Renal cortical epithelial cell (primary cell): ENCODE data around the gene MTA2. TPM values are rescaled to one million over a fixed set of nuclear protein-coding genes. Genes with fewer than 3 reads are reported as not detected.

ENCODE experiments used
- DNase-seq: peaks from one replicate; pipeline ENCODE4 v3.0.0-alpha.2; 2011; ENCODE audit warnings: low read depth
- total RNA-seq: library from RNA; depleted of rRNA; stranded (reverse); fragments of >200 nt; gene quantifications from 2 replicates; pipeline ENCODE4 v1.2.3, GENCODE V29; 2014

MTA2 gene
- total RNA-seq, 1 donor from 2014 or later, result 121 TPM

DNA sequence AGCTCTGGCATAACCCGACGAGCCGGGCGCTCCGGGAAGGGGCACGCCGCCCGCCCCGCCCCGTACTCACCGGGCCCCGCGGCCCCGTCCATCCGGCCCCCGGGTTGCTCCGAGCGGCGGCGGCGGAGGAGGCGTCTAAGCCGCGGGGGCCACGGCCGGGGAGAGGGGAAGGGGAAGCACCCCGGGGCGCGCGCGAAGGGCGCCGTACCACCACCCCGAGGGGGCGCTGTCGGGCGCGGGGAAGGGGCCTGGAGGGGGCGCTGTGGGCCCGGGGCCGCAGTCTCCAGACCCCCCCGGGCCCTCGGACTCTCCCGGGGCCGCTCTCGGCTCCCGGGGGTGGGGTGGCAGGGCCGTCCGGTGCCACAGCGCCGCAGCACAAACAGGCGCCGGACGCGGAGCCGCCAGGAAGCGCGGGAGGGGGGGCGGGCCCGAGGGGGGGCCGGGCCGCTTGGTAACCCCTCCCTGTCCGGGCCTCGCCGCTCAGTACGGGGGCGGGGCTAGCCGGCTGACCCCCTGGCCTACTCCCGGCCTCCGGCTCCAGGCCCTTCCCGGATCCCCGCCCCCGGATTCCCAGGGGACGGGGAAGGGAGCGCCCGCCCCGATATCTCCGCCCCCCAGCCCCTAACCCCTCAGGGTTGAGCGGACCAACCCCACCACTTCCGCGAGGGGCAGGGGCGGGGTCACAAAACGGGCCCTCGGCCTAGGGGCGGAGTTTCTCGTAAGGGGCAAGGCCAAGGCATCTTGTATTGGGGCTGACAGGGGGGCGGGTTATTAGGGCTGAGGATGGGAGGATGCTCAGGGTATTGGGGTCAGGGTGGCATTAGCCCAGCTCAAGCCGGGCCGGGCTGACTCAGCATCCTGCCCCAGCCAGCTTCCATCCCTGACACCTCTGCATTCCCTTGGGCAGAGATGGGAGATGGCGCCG lies 11.0 kb upstream of the MTA2 start, which contains the start of the genes EML3 and ROM1:
Gene EML3, minus strand, starts transcription at position 410 of the 925 bp plus-strand sequence. Its CDS starts 318 bp downstream, at position 92.
Gene ROM1, plus strand, starts transcription at position 892 of the 925 bp plus-strand sequence. Its CDS starts 25 bp downstream, at position 917.
- DNase-seq, result peak; percentile 61

DNA sequence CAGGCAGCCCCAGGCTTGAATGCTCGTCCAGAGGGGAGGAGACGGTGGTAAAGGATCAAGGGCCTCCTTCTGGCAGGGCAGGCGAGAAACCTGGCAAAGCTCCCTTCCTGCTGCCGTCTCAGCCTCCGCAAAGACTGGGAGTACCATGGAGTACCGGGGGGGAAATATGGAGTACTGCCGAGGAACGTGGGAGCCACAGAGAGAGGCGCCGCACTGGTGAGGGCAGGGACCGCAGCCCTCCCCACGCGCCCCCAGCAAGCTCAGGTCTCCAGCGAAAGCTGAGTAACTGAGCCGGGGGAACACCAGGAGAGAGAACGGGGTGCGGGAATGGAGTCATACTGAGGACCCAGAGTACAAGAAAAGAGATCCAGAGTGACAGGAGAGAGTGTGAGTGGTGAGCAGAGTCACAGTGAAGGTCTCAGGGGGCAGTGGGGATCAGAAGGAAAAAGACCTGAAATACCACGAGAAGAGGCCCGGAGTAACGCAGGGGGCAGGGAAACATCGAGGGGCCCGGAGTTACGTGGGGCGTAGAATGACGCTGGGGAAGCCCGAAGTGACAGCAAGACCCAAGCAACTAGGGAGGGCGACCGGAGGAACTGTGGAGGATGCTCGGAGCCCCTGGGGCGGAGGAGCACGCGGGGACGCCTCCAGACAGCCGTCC lies 10.2 kb upstream of the MTA2 start:
- DNase-seq, result peak; percentile 36

DNA sequence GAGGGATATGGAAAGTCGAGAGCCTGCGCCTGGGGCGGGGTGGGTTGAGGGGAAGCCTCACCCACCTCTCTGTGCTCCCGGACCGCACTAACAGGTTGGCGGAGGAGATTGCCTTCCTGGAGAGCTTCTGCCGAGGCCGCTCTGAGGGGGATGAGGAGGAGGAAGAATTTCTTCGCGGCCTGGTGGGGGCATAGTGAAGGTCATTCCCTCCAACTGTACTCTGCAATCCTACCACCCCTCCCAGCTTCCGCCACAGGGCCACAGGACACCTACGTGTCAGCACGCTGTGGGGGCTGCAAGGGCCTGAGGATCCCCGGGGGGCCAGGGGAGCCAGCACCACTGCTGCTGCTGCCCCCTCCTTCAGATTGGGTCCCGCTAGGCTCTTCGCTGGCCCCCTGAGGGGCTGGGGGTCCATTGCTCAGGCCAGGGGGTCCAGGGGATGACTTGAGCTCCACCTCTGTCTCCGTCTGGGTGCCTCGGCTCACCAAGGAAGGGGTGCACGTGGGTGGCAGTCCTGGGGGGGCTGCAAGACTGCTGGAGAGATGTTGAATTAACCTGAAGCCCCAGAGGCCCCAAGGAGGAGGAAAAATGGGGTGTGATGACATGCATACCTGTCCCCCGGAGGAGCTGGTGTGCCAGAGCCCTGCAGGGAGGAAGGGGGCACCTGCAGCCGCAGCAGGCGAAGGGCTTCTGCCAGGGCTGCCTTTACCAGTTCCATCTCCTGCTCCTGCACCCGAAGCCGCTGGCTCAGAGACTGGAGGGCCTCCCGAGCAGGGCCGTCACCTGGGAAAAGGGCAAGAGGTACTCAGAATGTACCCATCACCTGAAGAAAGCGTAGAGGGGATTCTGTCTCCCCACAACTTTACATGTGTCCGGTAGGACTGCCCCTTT lies 9.4 kb upstream of the MTA2 start:
- no peak for DNase-seq

DNA sequence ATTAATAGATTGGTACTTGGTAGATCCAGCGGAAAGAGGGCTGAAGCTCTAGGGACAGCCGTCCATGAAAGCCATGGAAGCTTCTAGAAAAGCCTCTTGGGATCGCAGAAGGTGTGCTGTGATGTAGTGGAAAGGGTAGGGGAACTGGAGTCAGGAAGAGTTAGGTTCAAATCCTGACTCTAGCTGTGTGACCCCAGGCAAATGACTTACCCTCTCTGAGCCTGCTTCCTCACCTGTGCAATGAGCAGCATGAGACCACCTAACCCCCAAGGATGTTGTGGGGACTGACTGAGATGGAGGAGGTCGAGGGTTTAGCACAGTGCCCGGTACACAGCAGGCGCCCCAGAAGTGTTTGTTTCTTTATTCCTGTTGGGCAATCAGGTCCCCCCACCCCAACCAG lies 8.7 kb upstream of the MTA2 start:
- DNase-seq, result no peak

DNA sequence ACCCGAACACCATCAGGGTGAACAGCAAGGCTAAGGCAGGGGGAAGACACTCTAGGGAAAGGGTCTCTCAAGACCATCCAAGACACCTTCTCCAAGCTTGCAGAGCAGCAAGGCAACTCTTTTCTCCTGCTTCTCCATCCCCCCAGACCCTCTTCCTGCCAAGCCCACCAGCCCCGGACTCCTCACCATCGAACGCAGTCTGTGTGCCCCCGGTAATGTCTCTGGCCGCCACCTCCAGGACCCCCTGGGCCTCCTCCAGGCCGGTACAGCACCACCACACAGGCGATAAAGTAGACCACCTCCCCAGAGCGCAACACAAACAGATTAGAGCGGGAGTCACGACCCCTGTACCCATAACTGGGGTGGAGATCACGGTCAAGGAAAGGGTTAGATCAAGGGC lies 7.1 kb upstream of the MTA2 start:
- DNase-seq, result no peak

DNA sequence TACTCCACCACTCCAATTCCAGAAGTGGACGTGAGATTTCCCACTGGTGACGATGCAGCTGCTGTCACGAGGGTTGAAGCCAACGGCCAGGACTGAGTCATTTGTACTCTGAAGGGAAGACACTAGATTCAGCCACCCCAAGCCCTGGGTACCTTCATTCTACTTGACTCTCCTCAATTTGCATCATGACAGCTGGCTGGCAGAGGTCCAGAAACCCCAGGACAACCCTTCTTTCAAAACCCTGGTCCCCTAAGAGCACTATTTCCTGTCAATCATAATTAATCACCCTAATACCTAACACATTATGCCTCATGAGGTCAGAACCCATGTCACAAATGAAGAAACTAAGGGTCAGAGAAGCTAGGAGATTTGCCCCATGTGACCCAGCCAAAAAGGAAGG lies 6.0 kb upstream of the MTA2 start:
- no peak for DNase-seq

DNA sequence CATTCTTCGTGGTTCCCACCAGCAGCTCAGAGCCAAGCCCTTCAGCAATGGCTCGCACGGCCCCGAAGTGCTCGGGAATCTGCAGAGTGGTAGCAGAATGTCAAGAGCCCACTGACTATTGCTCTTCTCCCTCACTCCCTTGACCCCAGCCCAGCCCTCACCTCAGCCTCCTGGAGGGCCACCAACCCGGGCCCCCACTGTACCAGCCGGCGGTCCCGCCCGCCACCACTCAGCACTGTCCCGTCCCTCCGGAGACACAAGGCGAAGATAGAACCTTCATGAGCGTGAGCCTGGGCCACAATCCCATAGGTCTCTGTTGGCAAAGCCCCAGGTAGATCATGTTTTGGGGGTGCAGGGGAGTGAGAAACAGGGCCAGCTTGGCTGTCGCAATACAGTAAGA lies 4.2 kb upstream of the MTA2 start:
- DNase-seq, result no peak

DNA sequence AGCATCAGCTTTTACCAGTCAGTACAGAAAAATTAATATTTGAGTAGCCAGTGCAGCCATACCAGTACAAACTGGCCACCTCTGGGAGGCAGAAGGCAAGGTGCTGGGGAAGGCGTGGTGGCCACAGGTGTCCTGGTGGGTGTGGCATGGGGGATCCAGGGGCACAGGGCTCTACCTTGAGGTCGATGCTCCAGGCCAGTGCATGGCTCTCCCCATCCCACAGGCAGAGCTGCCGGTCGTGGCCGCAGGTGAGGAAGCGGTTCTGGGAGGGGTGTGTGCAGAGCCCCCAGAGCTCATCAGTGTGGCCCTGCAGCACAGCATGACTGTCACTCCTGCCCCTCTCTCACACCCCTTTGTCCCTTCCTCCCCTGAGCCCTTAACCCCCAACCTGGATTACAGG lies 3.8 kb upstream of the MTA2 start:
- DNase-seq, result no peak

DNA sequence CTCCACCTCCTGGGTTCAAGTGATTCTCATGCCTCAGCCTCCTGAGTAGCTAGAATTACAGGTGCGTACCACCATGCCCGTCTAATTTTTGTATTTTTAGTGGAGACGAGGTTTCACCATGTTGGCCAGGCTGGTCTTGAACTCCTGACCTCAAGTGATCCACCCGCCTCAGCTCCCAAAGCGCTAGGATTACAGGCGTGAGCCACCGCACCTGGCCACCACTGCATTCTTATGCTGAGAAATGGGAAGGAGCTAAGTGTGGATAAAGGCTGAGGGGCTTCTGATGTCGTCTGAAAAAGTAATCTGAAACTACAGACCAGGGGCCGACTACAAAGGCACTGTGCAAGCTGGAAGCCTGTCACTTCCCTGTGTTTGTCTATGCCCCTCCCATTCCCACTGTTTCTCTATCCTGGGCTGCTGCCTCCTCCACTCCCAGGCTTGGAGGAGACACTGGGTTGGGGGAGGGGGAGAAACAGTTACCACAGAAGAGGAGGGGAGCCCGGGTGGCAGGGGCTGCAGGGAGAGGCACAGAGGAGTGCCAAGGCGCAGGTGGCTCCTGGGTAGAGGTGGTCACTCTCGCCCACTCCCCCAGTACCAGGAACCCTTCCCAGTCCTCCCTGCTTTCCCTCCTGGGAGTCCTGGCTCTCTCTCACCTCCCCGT lies 2.9 kb upstream of the MTA2 start:
- DNase-seq, result no peak

DNA sequence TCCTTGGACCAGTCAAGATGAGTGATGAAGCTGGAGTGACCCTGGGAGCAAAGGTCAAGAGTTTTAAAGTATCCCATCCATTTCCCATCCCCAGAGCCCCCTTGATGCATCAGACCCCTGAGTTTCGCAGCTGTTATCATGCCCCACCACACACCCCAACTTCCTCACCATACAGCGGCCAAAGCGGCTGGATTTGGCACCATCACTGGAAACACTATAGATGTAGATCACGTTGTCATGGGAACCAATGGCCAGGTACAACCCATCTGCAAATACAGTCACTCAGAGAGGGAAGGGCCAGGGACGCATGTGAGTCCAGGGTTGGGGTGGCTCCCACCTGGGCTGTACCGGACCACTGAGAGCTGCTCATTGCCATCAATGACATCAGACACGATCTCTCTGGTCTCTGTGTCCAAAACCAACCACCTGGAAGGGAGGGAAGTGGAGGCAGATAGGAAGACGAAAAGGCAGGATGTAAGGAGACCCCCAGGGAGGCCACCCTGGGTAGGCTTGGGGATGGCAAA lies 2.2 kb upstream of the MTA2 start:
- no peak for DNase-seq

DNA sequence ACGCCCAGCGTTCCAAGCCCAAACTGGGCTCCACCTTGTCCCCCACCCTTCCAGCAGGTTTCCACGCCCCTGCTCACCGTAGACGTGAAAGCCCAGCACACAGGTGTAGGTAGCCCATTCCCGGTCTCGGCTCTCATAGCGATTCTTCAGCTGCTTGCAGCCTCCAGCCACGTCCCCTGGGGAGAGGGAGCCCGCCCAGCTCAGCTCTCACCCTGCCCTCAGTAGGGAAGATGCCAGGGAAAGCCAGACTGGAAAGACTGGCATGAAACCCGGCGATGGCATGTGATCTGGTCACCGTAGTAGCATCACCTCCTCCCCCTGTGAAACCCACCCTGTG lies 1.4 kb upstream of the MTA2 start:
- no peak for DNase-seq

DNA sequence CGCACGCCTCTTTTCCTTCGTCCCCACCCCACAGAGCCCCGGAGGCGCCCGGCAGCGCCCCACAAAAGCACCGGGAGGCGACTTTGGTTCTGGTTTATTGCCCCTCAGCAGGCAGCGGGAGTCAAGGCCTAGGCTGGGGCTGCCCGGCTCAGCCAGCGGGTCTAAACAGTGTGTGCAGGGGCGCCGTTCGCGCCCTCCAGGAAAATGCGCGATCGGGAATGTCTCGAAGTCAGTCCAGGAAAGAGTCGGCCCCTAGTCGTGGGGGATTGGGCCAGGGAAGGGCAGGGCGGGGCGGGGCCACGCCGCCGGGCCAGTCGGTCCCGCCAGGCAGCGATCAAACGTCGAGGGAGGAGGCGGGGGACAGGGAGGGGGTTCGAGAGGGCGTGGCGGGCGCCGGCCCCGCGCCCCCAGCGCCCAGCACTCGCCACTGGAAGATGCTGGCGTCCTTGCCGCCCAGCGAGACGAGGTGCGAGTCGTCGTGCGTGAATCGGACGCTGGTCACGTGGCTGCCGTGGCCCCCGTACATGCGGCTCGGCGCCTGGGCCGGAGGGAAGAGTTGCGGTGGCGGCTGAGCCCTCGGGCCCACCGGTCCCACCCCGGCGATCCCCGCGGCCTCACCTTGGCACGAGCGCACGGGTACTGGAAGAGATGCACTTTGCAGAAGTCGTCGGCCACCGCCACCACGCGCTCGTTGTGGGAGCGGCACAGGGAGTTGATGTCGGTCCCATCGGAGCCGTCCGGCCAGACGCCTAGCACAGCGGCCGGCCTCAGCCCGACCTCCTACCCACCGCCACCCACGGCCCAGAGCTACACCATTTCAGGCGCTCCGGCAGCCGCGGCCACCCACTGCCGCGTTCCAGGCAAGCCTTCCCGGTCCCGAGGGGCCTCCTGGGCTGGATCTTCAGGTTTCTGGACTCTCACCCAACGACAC lies 741 bp upstream of the MTA2 start:
- no peak for DNase-seq

DNA sequence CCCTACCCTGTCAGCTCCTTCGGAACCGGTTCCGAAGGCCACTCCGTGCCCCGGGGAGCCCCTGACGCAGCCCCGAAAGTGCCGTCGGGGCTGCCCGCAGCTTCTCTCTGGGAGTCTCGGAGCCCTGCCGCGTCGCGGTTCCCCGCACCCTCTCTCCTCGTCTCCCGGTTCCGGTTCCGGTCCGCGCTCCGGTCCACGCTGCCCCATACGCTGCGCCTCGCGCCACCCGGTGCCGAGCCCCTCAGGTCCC lies 618 bp downstream of the MTA2 start:
- DNase-seq, result no peak

DNA sequence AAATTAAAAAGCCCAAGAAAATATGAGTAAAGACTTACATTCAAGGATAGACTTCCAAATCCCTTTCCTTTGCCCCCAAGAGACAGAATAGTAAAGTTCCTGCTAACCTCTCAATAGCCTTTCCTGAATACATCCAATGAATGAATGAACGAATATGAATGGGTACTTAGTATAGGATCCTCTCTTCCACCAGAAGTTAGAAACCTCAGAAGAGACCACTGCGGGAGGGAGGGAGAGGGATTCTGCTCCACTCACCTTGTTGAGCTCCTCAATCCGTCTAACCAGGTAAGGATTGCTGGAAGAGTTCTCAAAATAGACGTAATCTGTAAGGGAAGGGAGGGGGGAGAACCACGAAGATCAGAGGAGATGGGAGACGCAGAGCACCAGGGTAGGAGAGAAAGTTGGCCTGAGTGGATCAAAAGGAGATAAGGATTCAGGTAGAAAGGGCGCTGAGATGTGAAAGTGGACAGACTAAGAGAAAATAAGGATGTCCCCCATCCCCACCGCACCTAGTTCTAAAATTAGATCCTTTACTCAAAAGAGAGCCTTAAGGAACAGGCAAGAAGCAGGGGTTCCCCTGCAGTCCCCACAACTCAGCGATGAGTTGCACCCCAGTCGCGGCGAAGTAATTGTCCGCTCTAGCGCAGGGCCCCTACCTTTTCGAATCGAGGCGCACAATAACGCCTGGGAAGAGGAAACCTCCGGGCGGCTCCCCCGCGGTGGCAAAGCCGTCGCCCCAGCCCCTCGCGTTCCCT lies 1.1 kb downstream of the MTA2 start:
- DNase-seq, result no peak

DNA sequence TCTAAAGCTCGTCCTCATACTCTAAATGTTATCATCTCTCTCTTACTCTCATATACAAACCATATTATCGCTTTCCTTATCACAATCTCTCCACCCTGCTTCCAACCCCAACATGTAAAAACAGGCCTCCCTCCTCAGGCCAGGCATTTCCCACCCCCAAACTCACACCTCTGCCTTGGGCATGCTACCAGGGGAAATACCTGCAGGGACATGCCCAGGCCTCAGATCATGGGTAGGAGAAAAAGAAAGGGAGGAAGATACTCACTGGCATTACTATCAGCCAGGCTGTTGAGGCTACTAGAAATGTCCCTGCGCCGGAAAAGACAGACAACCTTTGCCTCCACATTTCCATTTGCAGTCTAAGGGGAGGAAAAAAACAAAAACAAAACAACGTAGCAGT lies 1.8 kb downstream of the MTA2 start:
- DNase-seq, result no peak

DNA sequence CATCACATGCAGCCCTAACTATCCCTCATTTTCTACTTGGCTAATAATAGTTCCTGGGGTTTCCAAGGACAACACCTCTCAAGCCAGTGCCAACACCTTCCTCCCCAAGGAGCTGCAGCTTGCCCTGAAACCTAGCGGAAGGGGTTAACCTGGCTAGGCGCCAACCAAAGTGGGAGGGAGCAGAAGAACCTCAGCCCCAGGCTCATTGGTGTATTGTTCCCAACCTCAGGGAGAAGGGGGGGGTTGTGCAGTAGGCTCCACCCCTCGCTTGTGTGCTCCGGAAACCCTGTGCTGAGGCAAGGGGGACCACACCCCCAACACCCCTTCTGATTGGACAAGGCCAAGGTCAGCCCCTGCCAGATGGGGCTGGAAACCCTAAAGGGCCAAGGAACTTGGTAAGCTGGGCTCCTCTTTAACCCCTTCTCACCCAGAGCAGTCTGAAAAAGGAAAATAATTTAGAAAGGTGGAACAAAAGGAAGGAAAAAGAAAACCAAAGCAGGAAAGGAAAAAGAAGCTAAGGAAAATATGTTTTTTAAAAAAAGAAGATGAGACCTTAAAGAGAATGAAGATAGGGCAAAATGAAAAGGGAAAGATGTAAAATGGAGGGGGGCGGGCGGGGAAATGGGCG lies 2.5 kb downstream of the MTA2 start:
- DNase-seq, result peak; percentile 97

DNA sequence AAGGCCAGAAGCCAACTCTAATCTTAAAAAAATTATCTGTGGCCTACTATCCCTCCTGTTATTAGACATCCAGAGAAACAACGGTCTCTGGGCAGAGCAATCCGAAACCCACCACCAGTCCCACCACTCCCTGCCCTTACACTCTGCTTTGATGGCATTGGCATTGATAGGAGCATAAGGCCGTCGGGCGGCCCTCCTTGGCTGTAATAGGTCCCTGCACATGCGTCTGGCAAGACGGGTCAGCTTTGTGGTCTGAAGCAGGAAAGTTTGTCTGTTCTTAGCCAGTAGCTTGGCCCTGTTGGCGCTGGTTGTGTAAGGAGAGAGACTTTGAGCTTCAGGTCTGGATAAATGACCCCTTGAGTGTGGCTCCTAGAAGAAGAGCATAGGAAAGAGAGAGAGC lies 6.5 kb downstream of the MTA2 start:
- DNase-seq, result no peak

DNA sequence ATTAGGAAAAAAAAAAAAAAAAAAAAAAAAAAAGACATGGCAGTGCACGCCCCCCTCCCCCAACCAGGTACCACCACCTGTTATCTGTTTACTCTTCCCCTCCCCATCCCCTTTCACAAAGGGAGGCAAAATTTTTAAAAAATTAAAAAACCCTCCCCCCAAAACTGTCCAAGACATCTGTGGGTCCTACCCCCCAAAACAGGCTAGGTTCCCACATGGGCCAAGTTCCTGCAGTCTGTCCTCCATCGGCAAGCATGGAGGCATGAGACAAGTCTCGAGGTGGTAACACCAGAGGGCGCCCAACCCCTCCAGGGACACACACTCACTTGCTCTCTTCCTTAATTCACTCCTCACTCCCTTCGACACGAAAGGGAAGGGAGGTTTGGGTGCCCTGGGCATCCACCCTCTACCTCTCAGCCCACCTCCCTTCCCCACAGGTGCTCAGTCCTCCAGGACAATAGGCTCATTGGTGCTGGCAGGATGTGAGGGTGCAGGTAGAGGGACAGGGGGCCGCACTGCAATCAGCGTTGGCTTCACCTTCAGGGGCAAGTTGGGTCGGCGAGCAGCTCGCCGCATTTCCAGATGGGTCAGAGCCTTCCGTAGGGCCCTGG lies 8.1 kb downstream of the MTA2 start:
- peak; percentile 53 for DNase-seq

DNA sequence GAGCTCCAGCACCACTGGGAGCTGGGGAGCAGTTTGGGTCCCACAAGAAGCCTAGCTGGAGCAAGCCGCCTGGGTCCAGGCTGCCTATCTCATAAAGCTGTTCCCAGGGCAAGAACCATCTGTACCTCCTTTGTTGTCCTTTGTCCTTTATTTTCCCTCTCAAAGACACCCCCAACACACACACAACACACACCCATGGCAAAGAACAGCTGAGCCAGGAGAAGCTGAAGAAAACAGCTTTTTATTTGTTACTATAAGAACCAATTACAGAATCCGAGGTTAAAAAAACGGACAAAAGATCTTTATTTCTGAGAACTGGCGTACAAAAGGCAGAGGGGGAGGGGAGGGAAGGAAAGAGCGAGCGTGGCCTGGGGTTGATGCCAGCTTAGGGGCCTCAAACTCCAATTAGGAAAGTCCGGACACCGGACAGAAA lies 8.7 kb downstream of the MTA2 start:
- DNase-seq, result no peak
